ENCODE results near the gene EXD3.

GRCh38 chr9:137393176-137394150 lies 29.5 kb downstream of the EXD3 start:
- TF ChIP-seq EZH2 (optimal IDR thresholded peaks at IDR 0.05; ENCODE audit: low read depth, low read length) = no peak
- TF ChIP-seq CTCF (IDR thresholded peaks at IDR 0.05; ENCODE audit: low read length) = no peak
